SK-N-DZ (cell line): Measurements from ENCODE around the gene RBMS2.

Experiments used
- DNase-seq: peaks from one replicate; pipeline ENCODE4 v3.0.0-alpha.2; 2015; ENCODE audit warnings: low spot score

The RBMS2 gene

DNA sequence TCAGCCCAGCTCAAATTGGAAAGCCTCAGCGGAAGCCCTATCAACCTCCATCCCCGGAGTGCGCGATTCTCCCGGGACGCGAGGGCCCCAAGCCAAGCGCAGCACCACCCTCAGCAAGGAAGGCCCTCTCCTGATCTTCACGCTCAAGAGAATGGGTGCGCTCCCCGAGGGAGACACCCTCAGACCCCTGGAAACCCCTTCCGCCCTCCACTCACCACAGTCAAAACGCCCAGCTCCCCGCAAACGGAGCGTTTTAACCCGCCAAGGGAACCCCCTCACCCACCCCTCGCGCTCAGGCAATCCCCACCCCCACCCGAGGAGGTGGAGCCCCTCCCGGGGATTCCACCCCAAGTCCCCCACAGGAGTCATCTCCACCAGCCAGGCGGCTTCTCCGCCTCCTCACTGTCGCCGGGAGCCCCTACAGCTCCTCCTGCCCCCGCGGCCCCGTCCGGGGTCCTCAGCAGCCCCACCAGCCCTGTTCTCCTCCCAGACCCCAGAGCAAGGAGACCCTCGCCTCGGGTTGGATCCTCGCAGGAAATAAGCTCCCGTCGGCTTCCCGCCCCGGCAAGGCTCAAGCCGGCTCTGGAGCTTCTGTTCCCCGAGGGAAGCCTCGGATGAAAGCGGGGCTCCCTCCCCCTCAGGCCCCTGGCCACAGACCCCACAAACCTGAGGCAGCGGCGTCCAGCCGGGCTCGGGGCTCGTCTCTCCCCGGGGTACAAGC lies 108.0 kb downstream of the RBMS2 start:
- no peak for DNase-seq

- DNase-seq: peak; percentile 80
Measured at GRCh38 chr12:56630180-56630632, 108.6 kb downstream of the RBMS2 start, which contains the start of gene BAZ2A. TSS of gene BAZ2A (minus strand) at chr12:56630326. CDS start at chr12:56617530, 12,796 bp downstream.

DNA sequence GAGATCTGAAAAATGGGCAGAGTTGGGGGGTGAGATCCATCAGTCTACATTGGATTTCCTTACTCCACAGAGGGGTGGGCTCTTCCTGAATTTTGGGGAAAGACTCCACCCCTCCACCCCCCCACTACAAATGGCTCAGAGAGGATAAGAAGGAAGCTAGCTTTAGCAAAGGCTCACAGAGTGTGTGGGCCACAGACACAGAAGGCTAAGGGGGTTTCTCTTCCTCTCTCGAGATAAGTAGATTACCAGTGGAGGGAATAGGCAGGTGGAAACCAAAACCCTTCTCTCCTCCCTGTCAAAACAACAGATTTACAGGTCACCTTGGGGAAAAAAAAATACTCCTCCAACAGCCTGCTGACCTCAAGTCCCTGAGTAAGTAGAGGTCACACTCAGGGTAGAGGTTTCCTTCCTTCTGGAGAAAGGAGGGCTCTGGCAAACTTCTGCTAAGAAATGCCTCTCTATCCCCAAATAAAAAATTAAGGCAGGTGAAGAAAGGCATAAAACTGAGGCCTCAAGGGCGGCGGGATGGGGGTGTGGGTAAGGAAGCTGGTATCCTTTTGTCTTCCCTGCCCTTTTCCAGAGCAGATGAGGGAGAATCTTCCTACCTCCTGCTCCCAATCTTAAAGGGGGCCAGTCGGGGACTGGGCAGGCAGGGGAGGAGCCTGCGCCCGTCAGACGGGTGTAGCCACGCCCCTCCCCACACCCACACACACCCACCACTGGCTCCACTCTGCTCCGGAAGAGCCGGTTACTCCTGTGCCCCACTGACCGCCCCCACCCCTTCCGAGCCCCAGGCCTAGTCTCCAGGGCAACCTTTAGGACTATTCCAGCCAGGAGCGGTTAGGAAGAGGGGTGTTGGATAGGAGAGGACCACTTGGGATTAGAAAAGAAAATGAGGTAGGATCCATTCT lies 110.4 kb downstream of the RBMS2 start:
- peak; percentile 60 for DNase-seq

DNA sequence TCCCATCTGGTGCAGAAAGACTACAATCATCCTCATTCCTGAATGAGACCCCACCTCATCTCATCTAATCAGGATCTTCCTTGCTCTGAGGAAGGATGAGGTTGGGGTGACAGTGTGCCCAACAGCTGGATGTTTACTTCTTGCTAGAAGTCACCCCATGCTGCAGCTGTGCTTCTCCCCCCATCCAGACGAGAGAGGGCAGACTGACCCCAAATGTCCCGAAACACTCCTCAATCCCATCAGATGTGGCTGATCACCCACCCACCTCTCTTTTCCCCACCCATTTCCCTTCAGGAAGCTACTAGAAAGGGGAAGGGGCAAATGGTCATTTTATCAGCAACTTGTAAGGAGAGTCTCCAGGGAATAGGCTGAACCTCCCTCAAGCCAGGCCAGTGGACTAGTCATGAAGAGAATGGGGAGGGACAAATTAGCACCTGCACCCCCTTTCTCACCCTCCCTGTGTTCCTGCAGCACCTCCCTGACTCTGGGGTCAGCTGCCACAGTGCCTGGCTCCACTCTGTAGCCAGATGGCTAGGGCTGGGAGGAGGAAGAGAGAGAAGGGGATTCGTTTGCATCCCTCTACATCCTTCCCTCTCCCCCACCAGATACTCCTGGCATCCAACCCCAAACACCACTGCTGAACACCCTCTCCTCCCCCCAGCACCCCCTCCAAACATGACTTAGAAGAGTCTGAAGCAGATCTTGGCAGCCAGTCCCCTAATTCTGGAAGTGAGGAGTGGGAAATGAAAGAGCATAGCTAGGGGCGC lies 111.3 kb downstream of the RBMS2 start:
- no peak for DNase-seq

GRCh38 chr12:56633468-56634241 lies 112.0 kb downstream of the RBMS2 start:
- no peak for DNase-seq

DNA sequence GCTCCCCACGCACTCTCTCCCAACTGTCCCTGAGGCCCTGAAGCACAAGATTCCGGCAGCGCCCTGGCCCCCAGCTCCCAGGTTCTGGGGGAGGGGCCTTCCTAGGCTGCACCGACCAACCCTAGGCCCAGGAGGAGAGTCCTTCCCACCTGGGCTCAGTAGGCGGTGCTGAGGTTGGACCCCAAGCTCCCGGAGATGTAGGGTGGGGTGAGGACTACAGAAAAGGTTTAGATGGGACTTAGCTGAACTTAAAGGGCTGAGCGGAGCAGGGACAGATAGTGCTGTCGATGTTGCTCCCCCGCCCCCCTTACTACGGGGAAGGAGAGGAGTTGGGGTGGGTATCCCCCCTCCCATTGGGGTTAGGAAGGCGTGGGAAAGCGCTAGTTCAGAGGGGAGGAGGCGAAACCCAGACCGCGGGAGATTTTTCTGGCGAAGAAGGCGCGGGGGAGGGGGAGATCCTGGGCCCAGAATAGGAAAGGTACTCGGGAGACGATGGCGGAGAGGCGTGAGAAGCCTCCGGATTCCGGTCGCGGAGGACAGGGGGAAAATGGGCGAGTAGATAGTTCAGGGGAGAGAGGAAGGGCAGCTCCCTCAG lies 112.7 kb downstream of the RBMS2 start:
- peak; percentile 57 for DNase-seq

DNA sequence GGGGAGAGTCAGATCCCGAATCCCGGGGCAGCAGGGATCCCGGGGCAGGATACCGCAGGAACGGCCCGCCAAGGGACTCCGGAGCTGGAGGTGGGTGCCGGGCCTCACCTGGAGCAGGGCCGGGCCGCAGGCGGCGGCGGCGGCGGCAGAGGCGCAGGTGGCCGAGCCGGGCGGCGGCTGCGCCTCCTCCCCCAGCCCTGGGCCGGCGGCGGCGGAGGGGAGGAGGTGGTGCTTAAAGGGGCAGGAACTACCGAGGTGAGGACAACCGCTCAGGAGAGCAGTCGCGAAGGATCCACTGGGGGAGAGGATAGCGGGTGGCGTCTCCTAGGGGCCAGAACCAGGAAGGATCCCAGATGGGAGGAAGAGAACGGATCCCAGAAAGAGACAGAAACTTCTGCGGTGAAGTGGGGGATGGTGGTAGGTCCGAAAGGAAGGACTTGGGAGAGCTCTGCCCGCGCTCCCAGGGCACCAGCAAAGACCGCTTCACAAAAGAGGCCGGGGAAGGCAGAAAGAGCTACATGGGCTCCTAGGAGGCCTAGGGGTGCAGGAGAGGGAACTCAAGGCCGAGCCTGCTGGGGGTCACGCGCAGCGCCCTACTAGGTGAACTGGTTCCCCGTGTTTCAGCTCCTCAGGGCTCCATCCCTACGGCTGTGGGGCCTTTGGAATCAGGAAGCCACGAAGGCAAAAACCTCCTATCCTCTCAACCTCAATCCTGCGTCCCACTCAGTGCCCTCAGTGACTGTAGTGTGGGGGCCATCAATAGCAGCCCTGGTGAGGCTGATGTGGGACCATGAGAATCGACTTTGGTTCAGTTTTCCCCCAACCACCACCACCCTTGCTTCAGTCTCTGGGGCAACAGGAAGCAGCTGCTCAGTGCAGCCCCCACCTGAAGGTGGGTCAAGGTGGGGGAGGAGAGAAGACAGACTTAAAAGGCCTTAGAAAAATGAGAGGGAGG lies 113.5 kb downstream of the RBMS2 start:
- DNase-seq: peak; percentile 87

- DNase-seq: peak; percentile 83
Measured at GRCh38 chr12:56635806-56636674, 114.4 kb downstream of the RBMS2 start.

- DNase-seq: peak; percentile 100
Measured at GRCh38 chr12:56636675-56637540, 115.3 kb downstream of the RBMS2 start.

GRCh38 chr12:56637621-56638020 lies 116.0 kb downstream of the RBMS2 start:
- no peak for DNase-seq

- DNase-seq: no peak
Measured at GRCh38 chr12:56641219-56641618, 119.6 kb downstream of the RBMS2 start.

DNA sequence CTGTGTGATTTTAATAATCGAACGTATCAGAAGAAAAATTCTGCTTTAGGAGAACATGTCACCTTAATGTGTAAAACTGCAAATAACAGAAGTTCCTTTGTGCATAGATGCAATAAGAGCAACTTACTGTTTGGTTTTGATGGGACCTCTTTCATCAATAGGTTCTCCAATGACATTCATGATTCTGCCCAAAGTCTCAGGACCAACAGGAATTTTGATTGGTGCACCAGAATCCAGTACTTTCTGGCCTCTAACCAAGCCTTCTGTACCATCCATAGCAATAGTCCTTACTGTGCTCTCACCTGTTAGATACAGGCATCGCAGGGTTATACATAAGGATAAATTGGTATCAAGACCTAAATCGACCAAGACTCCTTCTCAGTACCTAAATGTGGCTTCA lies 123.0 kb downstream of the RBMS2 start:
- DNase-seq: no peak

- DNase-seq: peak; percentile 28
Measured at GRCh38 chr12:56645201-56645716, 123.6 kb downstream of the RBMS2 start.
